Mesendoderm (in vitro differentiated cells): ENCODE measurements around the gene COL25A1.

Source experiments
- DNase-seq: peaks from one replicate; pipeline ENCODE4 v3.0.0; 2013
- H2AK5ac ChIP-seq: 2 replicates; pipeline ENCODE4 v1.6.1; 2013; ENCODE audit warnings: low read length, inconsistent platforms
- H2BK120ac ChIP-seq: 2 replicates; pipeline ENCODE4 v1.6.1; 2013; ENCODE audit warnings: low read depth, mild to moderate bottlenecking, low read length, moderate library complexity, mixed read lengths
- H2BK15ac ChIP-seq: replicated peaks from 2 replicates; pipeline ENCODE4 v1.6.1; 2013; ENCODE audit warnings: low read depth, mild to moderate bottlenecking, moderate library complexity
- H2BK5ac ChIP-seq: 2 replicates; pipeline ENCODE4 v1.6.1; 2013; ENCODE audit warnings: low read length, inconsistent platforms
- H3K18ac ChIP-seq: 2 replicates; pipeline ENCODE4 v1.6.1; 2013; ENCODE audit warnings: mild to moderate bottlenecking, low read length, mixed read lengths
- H3K23ac ChIP-seq: one replicate; pipeline ENCODE4 v1.6.1; 2013; ENCODE audit warnings: low read length
- H3K27ac ChIP-seq: 2 replicates; pipeline ENCODE4 v1.5.1; 2013; ENCODE audit warnings: low read depth, mild to moderate bottlenecking, inconsistent platforms, low read length, moderate library complexity
- H3K27me3 ChIP-seq: 2 replicates; pipeline ENCODE4 v1.6.1; 2013; ENCODE audit warnings: low read length, control low read depth, mild to moderate bottlenecking, inconsistent platforms; ENCODE audit not compliant: insufficient read depth, poor library complexity
- H3K36me3 ChIP-seq: 2 replicates; pipeline ENCODE4 v1.6.1; 2013; ENCODE audit warnings: low read length, inconsistent platforms; ENCODE audit not compliant: control insufficient read depth, insufficient read depth
- H3K4ac ChIP-seq: one replicate; pipeline ENCODE4 v1.6.1; 2013; ENCODE audit warnings: low read depth, mild to moderate bottlenecking, low read length, moderate library complexity
- H3K4me1 ChIP-seq: 2 replicates; pipeline ENCODE4 v1.6.1; 2013; ENCODE audit warnings: low read depth, low read length, inconsistent platforms; ENCODE audit not compliant: control insufficient read depth
- H3K4me2 ChIP-seq: 2 replicates; pipeline ENCODE4 v1.6.1; 2013; ENCODE audit warnings: low read length
- H3K4me3 ChIP-seq: 2 replicates; pipeline ENCODE4 v1.5.1; 2013; ENCODE audit warnings: mild to moderate bottlenecking, low read length
- H3K56ac ChIP-seq: one replicate; pipeline ENCODE4 v1.6.1; 2013; ENCODE audit warnings: low read length
- H3K79me1 ChIP-seq: 2 replicates; pipeline ENCODE4 v1.6.1; 2013; ENCODE audit warnings: low read length, inconsistent platforms
- H3K79me2 ChIP-seq: 2 replicates; pipeline ENCODE4 v1.6.1; 2013; ENCODE audit warnings: mild to moderate bottlenecking, low read length; ENCODE audit not compliant: control insufficient read depth, insufficient read depth
- H3K9ac ChIP-seq: 2 replicates; pipeline ENCODE4 v1.6.1; 2013; ENCODE audit warnings: low read length, inconsistent platforms
- H4K5ac ChIP-seq: one replicate; pipeline ENCODE4 v1.6.1; 2013; ENCODE audit warnings: low read length
- H4K8ac ChIP-seq: one replicate; pipeline ENCODE4 v1.6.1; 2013; ENCODE audit warnings: low read depth, mild to moderate bottlenecking, control low read depth, low read length, moderate library complexity
- WGBS: extraction: QIAGEN DNeasy Blood & Tissue Kit; methylation state at CpG from one replicate; pipeline ENCODE4 v1.1.7; 2013; ENCODE audit warnings: low lambda C conversion rate, missing lambda C conversion rate; ENCODE audit not compliant: insufficient coverage; ENCODE audit errors: extremely low coverage; 5-methylcytosine and 5-hydroxymethylcytosine counted together

The COL25A1 gene

DNA sequence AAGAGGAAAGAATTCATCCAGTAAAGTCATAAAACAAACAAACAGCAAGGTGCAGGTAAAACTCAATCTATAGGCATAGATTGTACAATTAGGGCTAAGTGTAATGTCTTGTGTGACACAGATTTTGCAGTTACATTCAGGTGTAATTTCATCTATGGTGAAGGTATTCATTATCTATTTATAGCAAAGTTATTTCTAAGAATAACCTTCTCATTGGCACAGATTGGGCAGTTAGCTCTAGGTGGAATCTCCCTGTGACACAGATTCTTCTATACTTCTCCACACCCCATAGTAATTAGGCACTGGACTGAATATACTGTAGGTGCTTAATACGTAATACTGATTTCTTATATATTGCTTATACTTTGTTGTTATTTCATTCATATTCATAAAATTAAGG is 66.8 kb downstream of the COL25A1 start:
- H3K27me3 ChIP-seq, result no peaks in the 10 kb centered on the region
- DNase-seq, result no peak
- H2BK5ac ChIP-seq, result no peak overlapping the region
- H3K79me2 ChIP-seq, result no peaks in the 10 kb centered on the region
- H4K8ac ChIP-seq, result no peak overlapping the region
- H3K27ac ChIP-seq, result no peak overlapping the region
- H3K9ac ChIP-seq, result no peak overlapping the region
- no peaks in the 10 kb centered on the region for H3K79me1 ChIP-seq
- H4K5ac ChIP-seq, result no peak overlapping the region
- H2BK120ac ChIP-seq, result no peak overlapping the region
- no peak overlapping the region for H3K56ac ChIP-seq
- H3K18ac ChIP-seq, result no peak overlapping the region
- no peak overlapping the region for H3K23ac ChIP-seq
- no peaks in the 10 kb centered on the region for H3K36me3 ChIP-seq
- no peak overlapping the region for H3K4me3 ChIP-seq
- no peak overlapping the region for H2AK5ac ChIP-seq
- H3K4me2 ChIP-seq, result no peak overlapping the region
- no CpG with 5 or more reads among the region's 1 CpG for WGBS
- no peak overlapping the region for H3K4ac ChIP-seq
- H2BK15ac ChIP-seq, result no peak overlapping the region
- H3K4me1 ChIP-seq, result no peaks in the 10 kb centered on the region

DNA sequence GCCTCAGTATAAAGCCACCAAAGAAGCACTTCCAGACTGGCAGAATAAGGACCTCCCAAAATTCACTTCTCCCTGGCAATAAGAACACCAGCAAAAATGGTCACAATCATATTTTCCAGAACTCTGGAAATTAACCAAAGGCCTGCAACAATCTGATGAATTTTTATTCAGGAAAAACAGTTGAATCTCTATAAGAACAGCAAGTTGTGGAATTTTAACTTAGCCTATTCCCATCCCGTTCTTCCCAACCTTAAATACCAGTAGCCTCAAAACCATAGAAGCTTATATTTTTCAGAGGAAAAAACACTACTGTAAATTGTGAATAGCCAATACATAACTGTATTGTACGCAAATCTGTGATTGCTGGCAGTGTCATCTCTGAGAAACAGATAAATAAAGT is 67.9 kb downstream of the COL25A1 start:
- H4K8ac ChIP-seq, result no peak overlapping the region
- no CpG with 5 or more reads among the region's 2 CpGs for WGBS
- DNase-seq, result no peak

DNA sequence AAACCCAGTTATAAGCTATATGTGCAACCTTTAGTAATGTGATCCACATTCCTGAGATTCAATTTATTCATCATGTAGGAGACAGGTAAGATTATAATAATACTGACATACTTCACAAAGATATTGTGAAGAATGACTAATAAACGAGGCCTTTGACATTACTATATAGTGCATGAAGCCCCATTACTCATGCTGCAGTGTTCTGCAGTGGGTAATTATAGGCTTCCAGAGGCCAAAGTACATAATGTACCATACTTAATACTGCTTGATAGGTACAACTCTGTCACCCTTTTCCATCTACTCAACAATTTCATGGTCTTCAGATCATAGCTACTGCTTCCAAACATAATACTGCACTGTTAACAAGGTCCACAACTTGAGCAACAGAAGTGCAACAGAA is 68.9 kb downstream of the COL25A1 start:
- no peak for DNase-seq
- no peak overlapping the region for H3K4me2 ChIP-seq
- no peak overlapping the region for H4K8ac ChIP-seq
- no peak overlapping the region for H2BK5ac ChIP-seq
- no peaks in the 10 kb centered on the region for H3K79me2 ChIP-seq
- H3K27ac ChIP-seq, result no peak overlapping the region
- no peak overlapping the region for H3K4ac ChIP-seq
- no CpG with 5 or more reads among the region's 1 CpG for WGBS
- no peak overlapping the region for H3K4me3 ChIP-seq
- no peak overlapping the region for H3K9ac ChIP-seq
- no peak overlapping the region for H3K18ac ChIP-seq
- no peak overlapping the region for H3K23ac ChIP-seq
- H3K79me1 ChIP-seq, result no peaks in the 10 kb centered on the region
- H2BK15ac ChIP-seq, result no peak overlapping the region
- H3K36me3 ChIP-seq, result no peaks in the 10 kb centered on the region
- no peaks in the 10 kb centered on the region for H3K27me3 ChIP-seq
- no peak overlapping the region for H3K56ac ChIP-seq
- H3K4me1 ChIP-seq, result no peaks in the 10 kb centered on the region
- H2BK120ac ChIP-seq, result no peak overlapping the region
- H2AK5ac ChIP-seq, result no peak overlapping the region
- no peak overlapping the region for H4K5ac ChIP-seq

More for the DNA sequence above, 67.9 kb downstream of the COL25A1 start:
- Histone ChIP-seq H3K4me3 (no peak overlapping the region), H3K4me1 (no peaks in the 10 kb centered on the region), H3K23ac (no peak overlapping the region), H4K5ac (no peak overlapping the region), H3K9ac (no peak overlapping the region), H3K36me3 (no peaks in the 10 kb centered on the region), H3K4me2 (no peak overlapping the region), H3K79me1 (no peaks in the 10 kb centered on the region), H3K56ac (no peak overlapping the region), H2BK120ac (no peak overlapping the region), H3K18ac (no peak overlapping the region), H3K27me3 (no peaks in the 10 kb centered on the region), H2BK5ac (no peak overlapping the region), H2BK15ac (no peak overlapping the region), H3K4ac (no peak overlapping the region), H3K27ac (no peak overlapping the region), H2AK5ac (no peak overlapping the region), H3K79me2 (no peaks in the 10 kb centered on the region)

DNA sequence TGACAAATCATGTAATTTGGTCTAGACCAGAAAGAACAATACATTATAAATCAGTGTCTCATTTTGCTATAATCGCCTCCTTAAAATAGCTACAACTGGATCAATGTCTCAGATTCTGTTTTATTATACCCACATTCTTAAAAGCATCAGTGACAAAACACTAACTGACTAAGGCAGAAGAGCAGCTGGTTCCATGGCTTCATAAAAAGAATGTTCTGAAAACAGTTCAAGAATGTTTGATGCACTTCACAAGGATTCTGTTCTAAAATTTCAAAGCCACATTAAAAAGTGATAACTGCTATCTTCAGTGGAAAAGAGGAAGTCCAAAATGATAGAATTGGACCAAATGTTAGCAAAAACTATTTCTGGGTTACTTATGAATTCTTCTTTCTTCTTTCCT is 69.8 kb downstream of the COL25A1 start:
- Histone ChIP-seq H4K5ac (no peak overlapping the region), H3K27me3 (no peaks in the 10 kb centered on the region), H3K79me2 (no peaks in the 10 kb centered on the region), H3K27ac (no peak overlapping the region), H2BK15ac (no peak overlapping the region), H3K79me1 (no peaks in the 10 kb centered on the region), H2BK5ac (no peak overlapping the region), H3K4me3 (no peak overlapping the region), H3K18ac (no peak overlapping the region), H3K23ac (no peak overlapping the region), H3K56ac (no peak overlapping the region), H3K4ac (no peak overlapping the region), H3K9ac (no peak overlapping the region), H4K8ac (no peak overlapping the region), H2AK5ac (no peak overlapping the region), H3K36me3 (no peaks in the 10 kb centered on the region), H3K4me2 (no peak overlapping the region), H3K4me1 (no peaks in the 10 kb centered on the region), H2BK120ac (no peak overlapping the region)
- DNase-seq, result no peak
- no CpG with 5 or more reads among the region's 1 CpG for WGBS

DNA sequence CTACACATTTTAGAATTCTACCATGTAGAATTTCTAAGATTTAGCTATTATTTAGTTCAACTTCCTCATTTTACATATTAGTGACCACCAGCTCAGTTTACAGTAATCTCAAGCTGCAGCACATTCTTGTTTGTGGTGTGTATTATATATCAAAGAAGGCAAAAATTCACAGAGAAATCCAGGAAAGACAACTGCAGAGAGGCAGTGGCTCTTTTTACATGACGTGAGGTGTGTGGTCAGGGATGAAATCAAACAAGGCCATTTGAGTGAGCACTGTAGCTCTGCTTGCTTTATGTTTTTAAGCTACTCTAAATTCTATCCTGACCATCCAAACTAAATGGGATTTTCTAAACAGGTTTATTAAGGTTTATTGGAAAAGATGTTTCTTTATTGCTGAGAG is 71.1 kb downstream of the COL25A1 start:
- no CpG with 5 or more reads among the region's 1 CpG for WGBS
- no peak overlapping the region for H3K56ac ChIP-seq

DNA sequence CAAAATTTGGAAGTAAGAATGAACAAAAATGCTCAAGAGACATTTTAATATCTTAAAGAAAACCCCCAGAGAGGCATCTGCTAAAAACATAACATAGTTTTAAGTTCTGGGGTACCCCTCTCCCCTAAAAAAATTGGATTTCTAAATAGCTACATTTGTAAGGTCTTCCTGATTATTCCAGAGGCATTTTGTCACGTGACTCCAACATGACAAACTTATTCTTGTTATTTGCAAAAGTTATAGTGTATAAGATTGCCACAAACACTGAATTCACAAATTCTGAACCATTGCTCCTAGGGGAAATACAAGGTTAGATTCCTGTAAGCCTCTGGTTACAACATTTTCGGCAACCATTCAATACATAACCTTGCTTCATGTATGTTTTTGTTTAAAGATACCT is 73.4 kb downstream of the COL25A1 start:
- Histone ChIP-seq H3K79me2 (no peaks in the 10 kb centered on the region), H3K27me3 (no peaks in the 10 kb centered on the region), H4K5ac (no peak overlapping the region), H3K9ac (no peak overlapping the region), H4K8ac (no peak overlapping the region), H3K56ac (no peak overlapping the region), H3K4me1 (no peaks in the 10 kb centered on the region), H2BK5ac (no peak overlapping the region), H2AK5ac (no peak overlapping the region), H3K4me2 (no peak overlapping the region), H2BK15ac (no peak overlapping the region), H3K23ac (no peak overlapping the region), H3K18ac (no peak overlapping the region), H3K4me3 (no peak overlapping the region), H3K79me1 (no peaks in the 10 kb centered on the region), H3K36me3 (no peaks in the 10 kb centered on the region), H2BK120ac (no peak overlapping the region), H3K27ac (no peak overlapping the region), H3K4ac (no peak overlapping the region)
- no peak for DNase-seq
- no CpG with 5 or more reads among the region's 2 CpGs for WGBS

More for the DNA sequence above, 71.1 kb downstream of the COL25A1 start:
- H3K4me3 ChIP-seq, result no peak overlapping the region
- no peak overlapping the region for H2BK15ac ChIP-seq
- H3K4me1 ChIP-seq, result no peaks in the 10 kb centered on the region
- no peak overlapping the region for H3K4me2 ChIP-seq
- H3K18ac ChIP-seq, result no peak overlapping the region
- DNase-seq, result no peak
- no peak overlapping the region for H3K9ac ChIP-seq
- no peak overlapping the region for H2BK5ac ChIP-seq
- H3K79me1 ChIP-seq, result no peaks in the 10 kb centered on the region
- no peak overlapping the region for H3K23ac ChIP-seq
- no peak overlapping the region for H2AK5ac ChIP-seq
- H3K27ac ChIP-seq, result no peak overlapping the region
- H4K5ac ChIP-seq, result no peak overlapping the region
- no peaks in the 10 kb centered on the region for H3K27me3 ChIP-seq
- no peaks in the 10 kb centered on the region for H3K36me3 ChIP-seq
- no peak overlapping the region for H4K8ac ChIP-seq
- H2BK120ac ChIP-seq, result no peak overlapping the region
- H3K4ac ChIP-seq, result no peak overlapping the region
- no peaks in the 10 kb centered on the region for H3K79me2 ChIP-seq
